ENCODE results near the gene IFT27. TPM values are rescaled to one million over a fixed set of nuclear protein-coding genes. Genes with fewer than 3 reads are reported as not detected.

Gene IFT27
- total RNA-seq, 1 experiment from 2014 or later = 23.2 TPM

DNA sequence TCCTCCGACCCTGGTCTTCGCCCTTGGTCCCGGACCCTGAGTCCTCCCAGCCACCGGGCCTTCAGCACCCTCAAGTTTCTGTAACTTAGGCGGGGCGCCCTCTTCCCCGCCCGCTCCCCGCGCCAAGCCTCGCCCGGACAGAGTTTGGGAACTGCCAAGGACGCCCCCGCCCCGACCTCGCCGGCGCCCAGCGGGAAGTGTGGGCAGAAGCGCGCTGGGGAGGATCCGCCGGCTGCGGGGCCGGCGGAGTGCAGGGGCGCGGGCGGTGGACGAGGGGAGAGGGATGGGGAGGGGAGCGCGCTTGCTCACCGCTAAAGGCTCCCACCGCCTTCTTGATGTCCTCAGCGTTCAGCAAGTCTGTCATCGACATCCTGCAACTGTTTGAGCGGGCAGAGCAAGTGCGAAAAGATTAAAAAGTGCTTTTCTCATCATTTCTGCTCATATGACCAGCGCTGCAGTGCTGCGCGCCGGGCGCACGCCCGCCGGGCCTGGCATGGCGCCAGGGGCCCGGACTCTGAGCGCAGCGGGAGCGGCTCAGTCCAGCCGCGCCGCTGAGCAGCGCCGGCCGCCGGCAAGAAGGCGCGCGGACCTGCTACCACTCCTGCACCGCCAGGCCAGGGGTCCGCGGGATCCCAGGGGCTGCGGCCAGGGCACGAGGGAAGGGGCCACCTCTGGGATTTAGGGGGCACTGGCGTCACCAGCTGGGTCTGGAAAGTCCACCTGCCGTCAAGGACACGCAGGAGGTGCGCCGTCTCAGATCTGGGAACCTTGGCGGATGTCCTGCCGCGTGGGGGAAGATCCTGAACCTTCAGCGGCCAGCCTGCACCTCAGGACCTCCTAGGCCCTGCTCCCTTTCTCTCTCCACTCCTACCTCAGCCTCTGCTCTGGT, 41.0 kb upstream of the IFT27 start, which contains the start of gene PVALB:
PVALB (minus strand) TSS at position 400 of the 889 bp plus-strand sequence; CDS start at position 370, 30 bp downstream.
- BruUV-seq (replicated peaks) = no TSS peak
- ChIA-PET RAD21 (ENCODE audit: low non-redundant PET in 1 of 2, low total read pairs in 2 of 2, uncharacterized antibody in 2 of 2, unreplicated experiment in 2 of 2) (no interaction called here), POLR2A (no interaction called here), CTCF (no interaction called here)
- no peaks in the 10 kb centered on the region for H3K36me3 ChIP-seq (ENCODE audit: control insufficient read depth in 1 of 2, insufficient read depth in 2 of 2, low read length in 2 of 2)
- no peak within 1 kb of the TSS for H3K9ac ChIP-seq (ENCODE audit: low read length)
- H2AFZ ChIP-seq (ENCODE audit: low read depth, low read length, poor library complexity, severe bottlenecking) = no peak within 1 kb of the TSS
- H4K20me1 ChIP-seq (ENCODE audit: insufficient read depth) = no peaks in the 10 kb centered on the region
- H3K27me3 ChIP-seq (ENCODE audit: insufficient read depth, low read length) = peaks cover 30% of the 10 kb centered on the region
- DNase-seq (ENCODE audit: low read depth, low spot score) = no peak
- H3K4me2 ChIP-seq (ENCODE audit: low read length) = no peak within 1 kb of the TSS
- TF ChIP-seq, protein P1, sequence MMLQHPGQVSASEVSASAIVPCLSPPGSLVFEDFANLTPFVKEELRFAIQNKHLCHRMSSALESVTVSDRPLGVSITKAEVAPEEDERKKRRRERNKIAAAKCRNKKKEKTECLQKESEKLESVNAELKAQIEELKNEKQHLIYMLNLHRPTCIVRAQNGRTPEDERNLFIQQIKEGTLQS (IDR thresholded peaks at IDR 0.05) = no peak
- TF ChIP-seq POLR2AphosphoS5 (IDR thresholded peaks at IDR 0.05; ENCODE audit: low read depth, low read length) (no peak), ZNF274 (IDR thresholded peaks at IDR 0.05; ENCODE audit: low read depth, low read length) (no peak), FOSL1 (IDR thresholded peaks at IDR 0.05; ENCODE audit: low read depth) (no peak), ZBTB33 (IDR thresholded peaks at IDR 0.05; ENCODE audit: extremely low read depth, insufficient replicate concordance, low read length) (no peak), JUND (IDR thresholded peaks at IDR 0.05) (no peak), CBX3 (IDR thresholded peaks at IDR 0.05; ENCODE audit: low read depth) (no peak), EZH2phosphoT487 (IDR thresholded peaks at IDR 0.05; ENCODE audit: borderline replicate concordance) (no peak), TCF7L2 (IDR thresholded peaks at IDR 0.05; ENCODE audit: borderline replicate concordance, extremely low read depth, insufficient read depth, insufficient read length) (no peak)
- TF ChIP-seq, protein P2, sequence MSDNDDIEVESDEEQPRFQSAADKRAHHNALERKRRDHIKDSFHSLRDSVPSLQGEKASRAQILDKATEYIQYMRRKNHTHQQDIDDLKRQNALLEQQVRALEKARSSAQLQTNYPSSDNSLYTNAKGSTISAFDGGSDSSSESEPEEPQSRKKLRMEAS (IDR thresholded peaks at IDR 0.05) = no peak
- no peak for ATAC-seq
- H3K9me2 ChIP-seq (ENCODE audit: insufficient read depth) = no peaks in the 10 kb centered on the region
- no peak within 1 kb of the TSS for H3K4me3 ChIP-seq (replicated peaks in 1 of 2; ENCODE audit: low read depth in 1 of 2, low read length in 2 of 2)
- intact Hi-C loops (cut with micrococcal nuclease) = no loop called here
- no peaks in the 10 kb centered on the region for H3K4me1 ChIP-seq (ENCODE audit: control insufficient read depth in 1 of 2, insufficient read depth in 2 of 2, low read length in 2 of 2)
- H3K9me3 ChIP-seq (ENCODE audit: control insufficient read depth in 1 of 2, insufficient read depth in 1 of 2, low read depth in 1 of 2, low read length in 2 of 2) = no peaks in the 10 kb centered on the region
- no peak within 1 kb of the TSS for H3K27ac ChIP-seq (ENCODE audit: low read depth, low read length)
- H3K79me2 ChIP-seq (ENCODE audit: insufficient read depth, low read length) = no peaks in the 10 kb centered on the region

Measured in HCT116 (cell line).